IPS-20b (cell line): ENCODE measurements around the gene CNTN4.
"Not testable (repeated sequence)": the region's sequence is repeated elsewhere in the genome, so short reads cannot be mapped to it uniquely, and the experiment has no call there.

Source experiments
- H3K27ac ChIP-seq: one replicate; pipeline ENCODE4 v1.5.1; 2013; ENCODE audit warnings: low read length
- H3K27me3 ChIP-seq: 2 replicates; pipeline ENCODE4 v1.6.1; 2013; ENCODE audit warnings: mild to moderate bottlenecking, low read length, inconsistent platforms; ENCODE audit not compliant: insufficient read depth
- H3K36me3 ChIP-seq: 2 replicates; pipeline ENCODE4 v1.6.1; 2013; ENCODE audit warnings: low read depth, mild to moderate bottlenecking, inconsistent platforms, low read length, moderate library complexity; ENCODE audit not compliant: insufficient read depth
- H3K4me1 ChIP-seq: 2 replicates; pipeline ENCODE4 v1.6.1; 2013; ENCODE audit warnings: mild to moderate bottlenecking, control low read depth, inconsistent platforms, low read length, moderate library complexity; ENCODE audit not compliant: insufficient read depth
- H3K4me3 ChIP-seq: 2 replicates; pipeline ENCODE4 v1.5.1; 2013; ENCODE audit warnings: mild to moderate bottlenecking, low read length, inconsistent platforms
- H3K9ac ChIP-seq: 2 replicates; pipeline ENCODE4 v1.6.1; 2013; ENCODE audit warnings: low read depth, mild to moderate bottlenecking, inconsistent platforms, low read length, moderate library complexity
- H3K9me3 ChIP-seq: 2 replicates; pipeline ENCODE4 v1.6.1; 2013; ENCODE audit warnings: mild to moderate bottlenecking, low read depth, low read length, inconsistent platforms; ENCODE audit not compliant: insufficient read depth

The CNTN4 gene

GRCh38 chr3:2098398-2099027, at the start of gene CNTN4:
TSS of gene CNTN4 (plus strand) at chr3:2098866.
- H3K9ac ChIP-seq, result peak within 1 kb of the TSS; percentile 54; the same call in 1 of the 2 replicates
- peaks cover 85% of the 10 kb centered on the region for H3K27me3 ChIP-seq
- peak within 1 kb of the TSS; percentile 73 for H3K4me3 ChIP-seq

GRCh38 chr3:2061360-2061759, 37.3 kb upstream of the CNTN4 start:
- Histone ChIP-seq H3K27ac (no peak overlapping the region), H3K4me1 (0 out of 2 replicates have a peak, but pooled peaks cover 2% of the 10 kb centered on the region), H3K36me3 (no peaks in the 10 kb centered on the region), H3K9ac (no peak overlapping the region), H3K4me3 (no peak overlapping the region), H3K27me3 (no peaks in the 10 kb centered on the region), H3K9me3 (no peaks in the 10 kb centered on the region)

More at GRCh38 chr3:2098398-2099027, at the start of gene CNTN4:
- Histone ChIP-seq H3K27ac (no peak within 1 kb of the TSS), H3K4me1 (peaks cover 6% of the 10 kb centered on the region; the same call in 1 of the 2 replicates), H3K36me3 (no peaks in the 10 kb centered on the region), H3K9me3 (peaks cover 2% of the 10 kb centered on the region; the same call in 1 of the 2 replicates)

- H3K4me3 ChIP-seq, result no peak overlapping the region
- H3K9ac ChIP-seq, result no peak overlapping the region
- no peaks in the 10 kb centered on the region for H3K36me3 ChIP-seq
- no peaks in the 10 kb centered on the region for H3K9me3 ChIP-seq
- H3K4me1 ChIP-seq, result no peaks in the 10 kb centered on the region
- H3K27ac ChIP-seq, result no peak overlapping the region
- no peaks in the 10 kb centered on the region for H3K27me3 ChIP-seq
Measured at GRCh38 chr3:2071531-2071930, 27.1 kb upstream of the CNTN4 start.

- H3K27ac ChIP-seq, result no peak overlapping the region
- no peaks in the 10 kb centered on the region for H3K4me1 ChIP-seq
- H3K9ac ChIP-seq, result no peak overlapping the region
- H3K4me3 ChIP-seq, result no peak overlapping the region
- H3K9me3 ChIP-seq, result no peaks in the 10 kb centered on the region
- no peaks in the 10 kb centered on the region for H3K36me3 ChIP-seq
- no peaks in the 10 kb centered on the region for H3K27me3 ChIP-seq
Measured at GRCh38 chr3:2078821-2079220, 19.8 kb upstream of the CNTN4 start.

GRCh38 chr3:2082871-2083480, 15.7 kb upstream of the CNTN4 start:
- Histone ChIP-seq H3K36me3 (no peaks in the 10 kb centered on the region), H3K9ac (no peak overlapping the region), H3K27ac (no peak overlapping the region), H3K4me1 (no peaks in the 10 kb centered on the region), H3K9me3 (no peaks in the 10 kb centered on the region), H3K4me3 (no peak overlapping the region), H3K27me3 (no peaks in the 10 kb centered on the region)

GRCh38 chr3:2083558-2083957, 15.1 kb upstream of the CNTN4 start:
- H3K9me3 ChIP-seq, H3K4me1 ChIP-seq, H3K27me3 ChIP-seq, H3K4me3 ChIP-seq, H3K9ac ChIP-seq, H3K36me3 ChIP-seq, H3K27ac ChIP-seq: not testable (repeated sequence)

GRCh38 chr3:2090095-2090911, 8.4 kb upstream of the CNTN4 start:
- peaks cover 12% of the 10 kb centered on the region; the same call in 1 of the 2 replicates for H3K27me3 ChIP-seq
- peaks cover 8% of the 10 kb centered on the region; the same call in 1 of the 2 replicates for H3K9me3 ChIP-seq
- H3K4me3 ChIP-seq, result no peak overlapping the region
- no peak overlapping the region for H3K9ac ChIP-seq
- H3K4me1 ChIP-seq, result 0 out of 2 replicates have a peak, but pooled peaks cover 3% of the 10 kb centered on the region
- no peaks in the 10 kb centered on the region for H3K36me3 ChIP-seq
- H3K27ac ChIP-seq, result no peak overlapping the region

- H3K9ac ChIP-seq, result no peak overlapping the region
- H3K4me3 ChIP-seq, result no peak overlapping the region
- no peaks in the 10 kb centered on the region for H3K36me3 ChIP-seq
- peaks cover 8% of the 10 kb centered on the region; the same call in 1 of the 2 replicates for H3K9me3 ChIP-seq
- no peak overlapping the region for H3K27ac ChIP-seq
- H3K4me1 ChIP-seq, result peaks cover 6% of the 10 kb centered on the region; the same call in 1 of the 2 replicates
- H3K27me3 ChIP-seq, result peaks cover 37% of the 10 kb centered on the region
Measured at GRCh38 chr3:2092758-2093157, 5.9 kb upstream of the CNTN4 start.

GRCh38 chr3:2094941-2095340, 3.7 kb upstream of the CNTN4 start:
- H3K36me3 ChIP-seq, result no peaks in the 10 kb centered on the region
- H3K27me3 ChIP-seq, result peaks cover 55% of the 10 kb centered on the region
- peaks cover 6% of the 10 kb centered on the region; the same call in 1 of the 2 replicates for H3K4me1 ChIP-seq
- H3K4me3 ChIP-seq, result no peak overlapping the region
- peaks cover 8% of the 10 kb centered on the region; the same call in 1 of the 2 replicates for H3K9me3 ChIP-seq
- H3K9ac ChIP-seq, result no peak overlapping the region
- H3K27ac ChIP-seq, result no peak overlapping the region

GRCh38 chr3:2096216-2096615, 2.5 kb upstream of the CNTN4 start:
- Histone ChIP-seq H3K4me1 (peaks cover 6% of the 10 kb centered on the region; the same call in 1 of the 2 replicates), H3K27ac (no peak overlapping the region), H3K9me3 (peaks cover 8% of the 10 kb centered on the region; the same call in 1 of the 2 replicates), H3K27me3 (peaks cover 68% of the 10 kb centered on the region), H3K36me3 (no peaks in the 10 kb centered on the region), H3K9ac (no peak overlapping the region), H3K4me3 (peak overlapping the region; percentile 48; the same call in 1 of the 2 replicates)

GRCh38 chr3:2097641-2098191, 950 bp upstream of the CNTN4 start:
- Histone ChIP-seq H3K4me3 (peak overlapping the region; percentile 73), H3K9me3 (peaks cover 8% of the 10 kb centered on the region; the same call in 1 of the 2 replicates), H3K9ac (peak overlapping the region; percentile 54; the same call in 1 of the 2 replicates), H3K27ac (no peak overlapping the region), H3K27me3 (peaks cover 83% of the 10 kb centered on the region), H3K36me3 (no peaks in the 10 kb centered on the region), H3K4me1 (peaks cover 6% of the 10 kb centered on the region; the same call in 1 of the 2 replicates)
